ENCODE data around the gene CNST.
A peak's percentile ranks its signal among the peaks of the same experiment; 100 is the strongest.
"Not testable (repeated sequence)": the region's sequence is repeated elsewhere in the genome, so short reads cannot be mapped to it uniquely, and the experiment has no call there.

CNST gene

DNA sequence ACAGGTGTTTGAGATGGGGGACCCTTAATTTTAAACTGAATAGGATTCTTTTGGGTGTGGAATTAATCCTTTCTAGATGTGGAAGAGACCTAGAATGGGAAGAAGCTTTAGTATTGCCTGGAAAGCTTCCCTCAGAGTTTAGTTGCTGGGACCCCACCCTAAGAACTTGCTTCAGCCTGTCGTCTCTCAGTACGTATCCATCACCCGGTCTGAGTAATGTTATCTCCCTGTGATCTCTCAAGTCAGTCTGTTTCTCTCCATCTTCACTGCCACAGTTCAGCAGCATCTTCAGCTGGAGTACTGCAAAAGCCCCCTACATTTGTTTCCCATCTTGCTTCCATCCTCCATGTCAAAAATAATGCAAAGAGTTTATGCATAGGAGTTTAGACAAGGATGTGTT, 28.9 kb downstream of the CNST start:
- H3K27ac ChIP-seq, result no peak overlapping the region
- TF ChIP-seq ZFX (IDR thresholded peaks at IDR 0.05), result no peak
- TF ChIP-seq, protein P1, sequence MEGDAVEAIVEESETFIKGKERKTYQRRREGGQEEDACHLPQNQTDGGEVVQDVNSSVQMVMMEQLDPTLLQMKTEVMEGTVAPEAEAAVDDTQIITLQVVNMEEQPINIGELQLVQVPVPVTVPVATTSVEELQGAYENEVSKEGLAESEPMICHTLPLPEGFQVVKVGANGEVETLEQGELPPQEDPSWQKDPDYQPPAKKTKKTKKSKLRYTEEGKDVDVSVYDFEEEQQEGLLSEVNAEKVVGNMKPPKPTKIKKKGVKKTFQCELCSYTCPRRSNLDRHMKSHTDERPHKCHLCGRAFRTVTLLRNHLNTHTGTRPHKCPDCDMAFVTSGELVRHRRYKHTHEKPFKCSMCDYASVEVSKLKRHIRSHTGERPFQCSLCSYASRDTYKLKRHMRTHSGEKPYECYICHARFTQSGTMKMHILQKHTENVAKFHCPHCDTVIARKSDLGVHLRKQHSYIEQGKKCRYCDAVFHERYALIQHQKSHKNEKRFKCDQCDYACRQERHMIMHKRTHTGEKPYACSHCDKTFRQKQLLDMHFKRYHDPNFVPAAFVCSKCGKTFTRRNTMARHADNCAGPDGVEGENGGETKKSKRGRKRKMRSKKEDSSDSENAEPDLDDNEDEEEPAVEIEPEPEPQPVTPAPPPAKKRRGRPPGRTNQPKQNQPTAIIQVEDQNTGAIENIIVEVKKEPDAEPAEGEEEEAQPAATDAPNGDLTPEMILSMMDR (conservative IDR thresholded peaks at IDR 0.05), result no peak

DNA sequence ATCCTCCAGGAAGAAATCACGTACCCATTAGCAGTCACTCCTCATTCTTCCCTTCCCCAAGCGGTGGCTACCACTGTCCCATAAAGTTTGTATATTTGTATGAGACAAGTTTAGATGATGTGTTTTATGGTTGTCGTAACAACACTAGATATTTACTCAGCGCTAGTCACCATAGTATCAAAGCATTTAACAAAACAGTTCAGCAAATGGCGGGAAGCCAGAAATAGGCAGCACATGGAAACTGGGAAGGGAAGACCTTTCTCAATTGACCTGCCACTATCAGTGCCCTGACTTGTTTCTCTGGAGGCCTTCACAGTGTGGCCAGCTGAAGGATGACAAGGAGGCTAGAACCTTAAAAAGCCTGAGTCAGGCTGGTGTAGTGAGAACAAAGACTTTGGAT, 31.1 kb downstream of the CNST start:
- no peak for TF ChIP-seq ZFX (IDR thresholded peaks at IDR 0.05)
- TF ChIP-seq, protein P1 (conservative IDR thresholded peaks at IDR 0.05), result no peak
- peak overlapping the region; percentile 45; the same call in 1 of the 2 replicates for H3K27ac ChIP-seq

DNA sequence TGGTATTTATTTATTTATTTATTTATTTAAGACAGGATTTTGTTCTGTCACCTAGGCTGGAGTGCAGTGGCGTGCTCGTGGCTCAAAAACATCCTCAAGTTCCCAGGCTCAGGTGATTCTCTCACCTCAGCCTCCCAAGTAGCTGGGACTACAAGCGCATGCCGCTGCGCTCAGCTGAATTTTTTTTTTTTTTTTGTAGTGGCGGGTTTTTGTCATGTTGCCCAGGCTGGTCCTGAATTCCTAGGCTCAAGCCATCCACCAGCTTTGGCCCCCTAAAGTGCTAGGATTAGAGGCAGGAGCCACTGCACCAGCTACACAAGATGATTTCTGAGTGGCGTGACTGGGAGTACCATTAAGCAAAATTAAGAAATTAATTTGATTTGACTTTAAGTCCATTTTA, 31.7 kb downstream of the CNST start:
- no peak for TF ChIP-seq ZFX (IDR thresholded peaks at IDR 0.05)
- TF ChIP-seq, protein P1 (conservative IDR thresholded peaks at IDR 0.05), result no peak
- H3K27ac ChIP-seq, result peak overlapping the region; percentile 45

DNA sequence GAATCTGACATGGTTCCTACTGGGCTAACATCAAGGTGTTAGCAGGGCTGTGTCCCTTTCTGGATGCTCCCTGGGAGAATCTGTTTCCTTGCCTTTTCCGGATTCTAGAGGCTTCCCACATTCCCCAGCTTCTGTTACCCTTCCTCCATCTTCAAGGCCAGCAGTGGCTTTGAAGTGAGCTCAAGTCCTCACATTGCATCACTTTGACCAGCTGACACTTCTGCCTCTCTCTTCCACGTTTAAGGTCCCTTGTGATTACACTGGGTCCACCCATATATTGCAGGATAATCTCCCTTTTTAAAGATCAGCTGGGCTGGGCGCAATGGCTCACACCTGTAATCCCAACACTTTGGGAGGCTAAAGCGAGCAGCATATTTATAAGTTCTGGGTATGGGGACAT, 33.1 kb downstream of the CNST start:
- H3K27ac ChIP-seq, result no peak overlapping the region
- TF ChIP-seq, protein P1 (conservative IDR thresholded peaks at IDR 0.05), result no peak
- TF ChIP-seq ZFX (IDR thresholded peaks at IDR 0.05), result no peak

DNA sequence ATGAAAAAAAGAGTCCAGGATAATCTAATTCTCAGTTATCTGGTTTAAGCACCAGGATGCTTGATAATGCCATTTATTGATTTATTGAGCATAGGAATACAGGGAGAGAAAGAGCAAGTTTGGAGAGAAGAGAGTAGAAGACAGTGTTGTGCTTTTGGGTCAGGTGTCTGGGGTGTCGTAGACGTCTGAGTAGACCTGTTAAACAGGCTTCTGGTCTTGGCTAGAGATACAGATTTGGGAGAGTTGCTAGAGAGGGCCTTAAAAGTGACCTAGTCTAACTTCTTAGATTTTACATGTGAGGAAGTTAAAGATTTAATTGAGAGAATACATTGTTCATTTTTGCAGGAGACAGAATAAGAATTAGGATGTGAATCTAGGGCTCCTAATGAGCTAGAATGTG, 34.3 kb downstream of the CNST start:
- H3K27ac ChIP-seq, result peak overlapping the region; percentile 24; the same call in 1 of the 2 replicates
- no peak for TF ChIP-seq ZFX (IDR thresholded peaks at IDR 0.05)
- TF ChIP-seq, protein P1 (conservative IDR thresholded peaks at IDR 0.05), result no peak

DNA sequence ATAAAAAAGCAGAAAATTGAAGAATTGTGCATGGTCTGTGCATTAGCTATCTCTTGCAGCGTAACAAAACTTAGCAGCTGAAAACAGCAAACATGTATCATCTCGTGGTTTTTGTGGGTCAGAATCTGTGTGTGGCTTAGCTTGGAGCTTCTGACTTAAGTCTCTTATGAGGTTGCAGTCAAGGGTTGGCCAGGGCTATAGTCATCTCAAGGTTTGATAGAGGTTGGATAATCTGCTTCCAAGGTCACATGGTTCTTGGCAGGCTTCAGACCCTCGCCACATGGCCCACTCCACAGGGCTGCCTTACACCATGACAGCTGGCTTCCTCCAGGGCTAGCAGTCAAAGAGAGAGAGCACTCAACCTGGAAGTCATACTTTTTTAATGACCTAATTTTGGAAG, 35.9 kb downstream of the CNST start:
- H3K27ac ChIP-seq, result no peak overlapping the region
- TF ChIP-seq ZFX (IDR thresholded peaks at IDR 0.05), result no peak
- TF ChIP-seq, protein P1 (conservative IDR thresholded peaks at IDR 0.05), result no peak

DNA sequence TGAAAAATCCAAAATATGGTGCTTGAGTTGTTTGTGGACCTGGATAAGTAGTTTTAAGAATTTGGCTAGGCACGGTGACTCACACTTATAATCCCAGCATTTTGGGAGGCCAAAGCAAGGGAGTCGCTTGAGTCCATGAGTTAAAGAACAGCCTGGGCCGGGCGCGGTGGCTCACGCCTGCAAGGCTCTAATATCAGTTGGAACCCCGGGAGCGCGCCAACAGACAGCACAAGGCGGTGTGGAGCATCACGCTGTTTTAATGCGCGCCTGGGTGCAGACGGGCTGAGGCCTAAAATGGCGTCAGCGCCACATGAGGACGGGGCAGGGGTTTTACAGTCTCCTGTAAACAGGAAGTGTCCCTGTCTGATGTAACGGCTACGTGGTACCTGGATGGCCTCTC, 39.0 kb downstream of the CNST start:
- not testable (repeated sequence) for H3K27ac ChIP-seq

DNA sequence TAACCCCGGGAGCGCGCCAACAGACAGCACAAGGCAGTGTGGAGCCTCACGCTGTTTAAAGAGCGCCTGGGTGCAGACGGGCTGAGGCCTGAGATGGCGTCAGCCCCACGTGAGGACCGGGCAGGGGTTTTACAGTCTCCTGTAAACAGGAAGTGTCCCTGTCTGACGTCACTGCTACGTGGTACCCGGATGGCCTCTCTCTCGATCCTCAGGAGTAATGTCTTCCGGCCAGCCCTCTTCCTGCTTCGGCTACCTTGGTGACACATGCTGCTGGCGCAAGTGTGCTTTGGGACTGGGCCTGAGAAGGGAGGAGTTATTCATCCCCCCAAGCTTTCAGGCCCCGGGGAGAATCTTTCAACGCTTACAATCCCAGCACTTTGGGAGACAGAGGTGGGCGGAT, 41.2 kb downstream of the CNST start:
- peak overlapping the region; percentile 77 for H3K27ac ChIP-seq
- TF ChIP-seq, protein P1 (conservative IDR thresholded peaks at IDR 0.05), result no peak
- TF ChIP-seq ZFX (IDR thresholded peaks at IDR 0.05), result no peak
